Smooth muscle cell (in vitro differentiated cells): ENCODE results near the gene ABCD2. TPM values are rescaled to one million over a fixed set of nuclear protein-coding genes. Genes with fewer than 3 reads are reported as not detected.

Experiments
- DNase-seq: peaks from one replicate; lab custom pipeline; 2025; ENCODE audit not compliant: unreplicated experiment; lab: John Stamatoyannopoulos, UW
- H2AFZ ChIP-seq: fragments of 200-600 bp; sonication (generic); 2 replicates; pipeline ENCODE4 v1.6.0; 2016; ENCODE audit warnings: antibody characterized with exemption, low read depth, mild to moderate bottlenecking
- H3F3A ChIP-seq: fragments of 200-600 bp; sonication (generic); 2 replicates; pipeline ENCODE4 v1.6.0; 2017; ENCODE audit warnings: antibody characterized with exemption, low read depth
- H3K27ac ChIP-seq: fragments of 200-600 bp; sonication (generic); 2 replicates; pipeline ENCODE4 v1.5.1; 2016; ENCODE audit warnings: low read depth, mild to moderate bottlenecking
- H3K27me3 ChIP-seq: fragments of 200-600 bp; sonication (generic); 2 replicates; pipeline ENCODE4 v1.6.1; 2016; ENCODE audit warnings: low read depth, mild to moderate bottlenecking
- H3K36me3 ChIP-seq: fragments of 200-600 bp; sonication (generic); 2 replicates; pipeline ENCODE4 v1.5.1; 2016; ENCODE audit warnings: low read depth
- H3K4me1 ChIP-seq: fragments of 200-600 bp; sonication (generic); 2 replicates; pipeline ENCODE4 v1.5.1; 2016; ENCODE audit warnings: low read depth
- H3K4me2 ChIP-seq: fragments of 200-600 bp; sonication (generic); 2 replicates; pipeline ENCODE4 v1.6.0; 2016; ENCODE audit warnings: mild to moderate bottlenecking
- H3K4me3 ChIP-seq: fragments of 200-600 bp; sonication (generic); 2 replicates; pipeline ENCODE4 v1.5.1; 2016; ENCODE audit warnings: mild to moderate bottlenecking
- H3K79me2 ChIP-seq: fragments of 200-600 bp; sonication (generic); 2 replicates; pipeline ENCODE4 v1.6.0; 2016; ENCODE audit warnings: low read depth, mild to moderate bottlenecking
- H3K9ac ChIP-seq: fragments of 200-600 bp; sonication (generic); 2 replicates; pipeline ENCODE4 v1.6.0; 2016; ENCODE audit warnings: low read depth
- H3K9me3 ChIP-seq: fragments of 200-600 bp; sonication (generic); replicated peaks from 2 replicates; pipeline ENCODE4 v1.5.1; 2016; ENCODE audit warnings: low read depth
- H4K20me1 ChIP-seq: fragments of 200-600 bp; sonication (generic); 2 replicates; pipeline ENCODE4 v1.6.0; 2016; ENCODE audit warnings: low read depth
- WGBS: methylation state at CpG from one replicate; pipeline ENCODE4 v1.1.7; 2016; ENCODE audit warnings: low lambda C conversion rate; 5-methylcytosine and 5-hydroxymethylcytosine counted together
- polyA plus RNA-seq: library from polyadenylated mRNA; unstranded; fragments of >200 nt; fragmentation: Nextera tagmentation; extraction: Ambion mirVana; gene quantifications from 2 replicates; pipeline ENCODE4 v1.2.1, GENCODE V29; 2016
- small RNA-seq: library from RNA; depleted of rRNA; stranded (forward); fragments of <200 nt; gene quantifications from one replicate; pipeline ENCODE3, GENCODE V24; 2014
- total RNA-seq: library from RNA; depleted of rRNA; stranded (reverse); fragments of >200 nt; gene quantifications from 2 replicates; pipeline ENCODE4 v1.2.3, GENCODE V29; 2014
- TF ChIP-seq, protein P1 (sequence below): fragments of 200-600 bp; sonication (generic); IDR thresholded peaks from 2 replicates; pipeline ENCODE4 v1.5.1; 2017; ENCODE audit warnings: borderline replicate concordance, mild to moderate bottlenecking, antibody characterized with exemption; ENCODE audit not compliant: insufficient read depth, poor library complexity, severe bottlenecking

ABCD2 gene
- total and polyA plus RNA-seq, 2 experiments from 2014 or later, result 0.04 TPM; not detected in 1

DNA sequence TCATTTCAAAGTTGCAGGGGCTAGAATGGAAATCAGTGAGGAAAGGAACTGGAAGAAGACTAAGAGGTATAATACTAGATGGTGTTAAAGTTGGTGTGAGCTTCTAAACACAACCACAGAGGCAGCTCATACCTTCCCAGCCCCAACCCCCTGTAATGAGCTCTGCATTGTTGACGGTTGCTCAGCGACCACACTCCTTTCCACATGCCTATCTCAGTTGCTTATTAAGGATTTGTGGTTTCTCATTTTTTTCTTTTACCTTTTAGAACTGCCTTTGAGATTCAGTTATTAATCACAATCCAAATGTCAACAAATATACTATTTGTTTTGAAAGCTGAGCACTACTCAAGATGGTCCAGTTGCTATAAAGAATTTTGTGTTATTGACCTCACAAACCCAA lies 114.6 kb downstream of the ABCD2 start:
- no peak overlapping the region for H3K4me3 ChIP-seq
- WGBS, result 67% methylated on average over 2 of the region's 2 CpGs
- no peaks in the 10 kb centered on the region for H3K9me3 ChIP-seq
- no peaks in the 10 kb centered on the region for H4K20me1 ChIP-seq
- no peak overlapping the region for H3K9ac ChIP-seq
- H3K4me1 ChIP-seq, result no peaks in the 10 kb centered on the region
- no peaks in the 10 kb centered on the region for H3F3A ChIP-seq
- no peak overlapping the region for H3K27ac ChIP-seq
- TF ChIP-seq, protein P1, sequence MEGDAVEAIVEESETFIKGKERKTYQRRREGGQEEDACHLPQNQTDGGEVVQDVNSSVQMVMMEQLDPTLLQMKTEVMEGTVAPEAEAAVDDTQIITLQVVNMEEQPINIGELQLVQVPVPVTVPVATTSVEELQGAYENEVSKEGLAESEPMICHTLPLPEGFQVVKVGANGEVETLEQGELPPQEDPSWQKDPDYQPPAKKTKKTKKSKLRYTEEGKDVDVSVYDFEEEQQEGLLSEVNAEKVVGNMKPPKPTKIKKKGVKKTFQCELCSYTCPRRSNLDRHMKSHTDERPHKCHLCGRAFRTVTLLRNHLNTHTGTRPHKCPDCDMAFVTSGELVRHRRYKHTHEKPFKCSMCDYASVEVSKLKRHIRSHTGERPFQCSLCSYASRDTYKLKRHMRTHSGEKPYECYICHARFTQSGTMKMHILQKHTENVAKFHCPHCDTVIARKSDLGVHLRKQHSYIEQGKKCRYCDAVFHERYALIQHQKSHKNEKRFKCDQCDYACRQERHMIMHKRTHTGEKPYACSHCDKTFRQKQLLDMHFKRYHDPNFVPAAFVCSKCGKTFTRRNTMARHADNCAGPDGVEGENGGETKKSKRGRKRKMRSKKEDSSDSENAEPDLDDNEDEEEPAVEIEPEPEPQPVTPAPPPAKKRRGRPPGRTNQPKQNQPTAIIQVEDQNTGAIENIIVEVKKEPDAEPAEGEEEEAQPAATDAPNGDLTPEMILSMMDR, result no peak
- no peaks in the 10 kb centered on the region for H3K79me2 ChIP-seq
- DNase-seq, result no peak
- no peaks in the 10 kb centered on the region for H3K36me3 ChIP-seq
- H2AFZ ChIP-seq, result no peak overlapping the region
- no peak overlapping the region for H3K4me2 ChIP-seq
- no peaks in the 10 kb centered on the region for H3K27me3 ChIP-seq

DNA sequence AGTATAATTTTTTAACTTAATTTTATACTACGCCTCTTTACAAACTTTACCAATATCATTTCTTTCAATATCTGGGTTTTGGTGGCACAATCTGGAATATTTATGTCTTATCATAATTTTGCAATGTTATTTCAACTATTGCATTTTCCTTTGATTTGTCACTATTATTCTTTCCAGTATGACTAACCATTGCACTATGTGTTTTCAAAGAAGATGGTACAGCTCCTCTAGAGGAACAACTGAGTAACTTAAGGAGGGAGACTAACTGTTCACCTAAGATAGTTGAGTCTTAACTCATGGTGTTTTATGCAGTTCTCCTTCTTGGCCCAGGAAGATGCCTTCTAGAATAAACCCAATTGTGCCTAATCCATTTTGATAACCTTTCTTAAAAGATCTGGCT lies 116.2 kb downstream of the ABCD2 start:
- Histone ChIP-seq H3K4me3 (no peak overlapping the region), H3K79me2 (no peaks in the 10 kb centered on the region), H3K9ac (no peak overlapping the region), H4K20me1 (no peaks in the 10 kb centered on the region), H3K9me3 (no peaks in the 10 kb centered on the region), H3K36me3 (no peaks in the 10 kb centered on the region), H3K27me3 (no peaks in the 10 kb centered on the region), H3K4me1 (no peaks in the 10 kb centered on the region), H3K27ac (no peak overlapping the region), H3F3A (no peaks in the 10 kb centered on the region), H2AFZ (no peak overlapping the region), H3K4me2 (no peak overlapping the region)
- DNase-seq, result no peak
- TF ChIP-seq, protein P1, result no peak
- 97% methylated on average over 1 of the region's 1 CpG for WGBS

DNA sequence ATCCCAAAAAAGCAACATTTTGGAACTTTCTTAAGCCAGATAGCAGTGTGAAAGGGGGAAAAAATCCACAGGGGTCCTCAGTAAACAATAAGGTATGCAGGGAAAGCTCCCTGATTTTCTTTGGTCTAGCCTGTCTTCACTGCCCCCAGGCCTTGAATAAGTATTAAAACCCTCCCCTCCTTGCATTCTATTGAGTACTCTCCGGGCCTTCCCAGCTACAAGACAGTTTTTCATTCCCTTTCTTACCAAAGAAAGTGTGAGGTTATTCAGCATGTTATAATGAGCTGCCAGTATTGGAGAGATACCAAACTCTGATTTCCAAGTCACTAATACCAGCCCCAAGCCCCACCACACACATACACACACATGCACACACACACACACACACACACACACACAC lies 116.9 kb downstream of the ABCD2 start:
- Histone ChIP-seq H3K4me3 (no peak overlapping the region), H3K9ac (no peak overlapping the region), H3K4me1 (no peaks in the 10 kb centered on the region), H3K36me3 (no peaks in the 10 kb centered on the region), H3K27me3 (no peaks in the 10 kb centered on the region), H3K4me2 (no peak overlapping the region), H3K79me2 (no peaks in the 10 kb centered on the region), H3K27ac (no peak overlapping the region), H4K20me1 (no peaks in the 10 kb centered on the region), H3F3A (no peaks in the 10 kb centered on the region), H3K9me3 (no peaks in the 10 kb centered on the region), H2AFZ (no peak overlapping the region)
- no peak for DNase-seq
- TF ChIP-seq, protein P1, result no peak
- 83% methylated on average over 1 of the region's 1 CpG for WGBS

Small RNA genes lying within 50 kb of the gene (small RNA-seq; reads per million reads assigned to genes)
- gene AC121334.2, result not detected

Other genes with a start within 250 kb of the ABCD2 start
- 28.8 and 29.7 TPM in 2 replicates for gene KIF21A, start 176.7 kb downstream of the ABCD2 start, total RNA-seq
- 9.2 and 11.5 TPM in 2 replicates for gene KIF21A, start 176.7 kb downstream of the ABCD2 start, polyA plus RNA-seq